H1 (cell line): ENCODE data around the gene HES7. TPM values are rescaled to one million over a fixed set of nuclear protein-coding genes. Genes with fewer than 3 reads are reported as not detected.

ENCODE experiments used
- CEBPB ChIP-seq: IDR thresholded peaks from 2 replicates; pipeline ENCODE4 v1.6.1; 2012; ENCODE audit warnings: low read depth, low read length
- RFX5 ChIP-seq: IDR thresholded peaks from 2 replicates; pipeline ENCODE4 v1.6.1; 2011; ENCODE audit warnings: low read depth, low read length, improper control_type of control experiment, borderline replicate concordance
- YY1 ChIP-seq: IDR thresholded peaks from 2 replicates; pipeline ENCODE4 v1.6.1; 2011; ENCODE audit warnings: low read depth, mild to moderate bottlenecking, low read length
- polyA plus RNA-seq, 7 experiments: library from polyadenylated mRNA; depleted of rRNA in 3 of 7; stranded (reverse) in 5 of 7; unstranded in 2 of 7; fragments of >200 nt in 5 of 7; fragments of 200-250 nt in 2 of 7; gene quantifications; 1 replicate in 5 of 7; 2 replicates in 1 of 7; 4 replicates in 1 of 7; pipeline versions ENCODE4 v1.2.1 to v1.2.3, GENCODE V29; 2011 to 2013; ENCODE audit warnings: missing spikeins in 2 of 7, mixed read lengths in 2 of 7
- total RNA-seq: library from RNA; stranded (reverse); fragmentation: NEBNext Ultra II Directional; extraction: Animal tissue kit (Norgen Biotek cat#: 25700); gene quantifications from 2 replicates; pipeline ENCODE4 v1.2.1, GENCODE V29; 2021
- TF ChIP-seq, protein P1 (sequence below): fragments of 300-600 bp; sonication (generic); IDR thresholded peaks from 2 replicates; pipeline ENCODE4 v1.7.1; 2012; ENCODE audit warnings: low read length, moderate library complexity, mild to moderate bottlenecking, inconsistent platforms; ENCODE audit not compliant: insufficient replicate concordance

The HES7 gene
- total and polyA plus RNA-seq, 2 of the 8 experiments (the other 6 are each of a cell fraction or from before 2014, with no cell fraction given), result 0.20 to 0.32 TPM

DNA sequence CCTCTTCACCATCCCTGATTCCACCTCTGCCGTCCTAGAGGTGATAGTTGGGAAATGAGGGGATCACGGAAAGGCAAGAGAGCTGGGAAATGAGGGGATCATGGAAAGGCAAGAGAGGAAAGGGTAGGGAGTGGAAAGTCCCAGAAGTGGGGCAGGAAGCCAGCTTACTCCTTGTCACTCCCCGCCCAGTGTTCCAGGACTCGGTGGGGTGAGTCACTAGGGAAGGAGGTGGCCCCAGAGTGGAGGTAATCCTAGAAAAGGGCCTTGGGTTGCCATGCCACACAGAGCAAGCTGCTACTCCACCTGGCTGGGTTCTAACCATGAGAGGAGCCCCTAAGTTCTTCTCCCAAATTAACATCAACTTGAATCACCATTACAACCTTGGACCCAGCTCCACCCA is 20.4 kb downstream of the HES7 start (continued):
- TF ChIP-seq, protein P1, sequence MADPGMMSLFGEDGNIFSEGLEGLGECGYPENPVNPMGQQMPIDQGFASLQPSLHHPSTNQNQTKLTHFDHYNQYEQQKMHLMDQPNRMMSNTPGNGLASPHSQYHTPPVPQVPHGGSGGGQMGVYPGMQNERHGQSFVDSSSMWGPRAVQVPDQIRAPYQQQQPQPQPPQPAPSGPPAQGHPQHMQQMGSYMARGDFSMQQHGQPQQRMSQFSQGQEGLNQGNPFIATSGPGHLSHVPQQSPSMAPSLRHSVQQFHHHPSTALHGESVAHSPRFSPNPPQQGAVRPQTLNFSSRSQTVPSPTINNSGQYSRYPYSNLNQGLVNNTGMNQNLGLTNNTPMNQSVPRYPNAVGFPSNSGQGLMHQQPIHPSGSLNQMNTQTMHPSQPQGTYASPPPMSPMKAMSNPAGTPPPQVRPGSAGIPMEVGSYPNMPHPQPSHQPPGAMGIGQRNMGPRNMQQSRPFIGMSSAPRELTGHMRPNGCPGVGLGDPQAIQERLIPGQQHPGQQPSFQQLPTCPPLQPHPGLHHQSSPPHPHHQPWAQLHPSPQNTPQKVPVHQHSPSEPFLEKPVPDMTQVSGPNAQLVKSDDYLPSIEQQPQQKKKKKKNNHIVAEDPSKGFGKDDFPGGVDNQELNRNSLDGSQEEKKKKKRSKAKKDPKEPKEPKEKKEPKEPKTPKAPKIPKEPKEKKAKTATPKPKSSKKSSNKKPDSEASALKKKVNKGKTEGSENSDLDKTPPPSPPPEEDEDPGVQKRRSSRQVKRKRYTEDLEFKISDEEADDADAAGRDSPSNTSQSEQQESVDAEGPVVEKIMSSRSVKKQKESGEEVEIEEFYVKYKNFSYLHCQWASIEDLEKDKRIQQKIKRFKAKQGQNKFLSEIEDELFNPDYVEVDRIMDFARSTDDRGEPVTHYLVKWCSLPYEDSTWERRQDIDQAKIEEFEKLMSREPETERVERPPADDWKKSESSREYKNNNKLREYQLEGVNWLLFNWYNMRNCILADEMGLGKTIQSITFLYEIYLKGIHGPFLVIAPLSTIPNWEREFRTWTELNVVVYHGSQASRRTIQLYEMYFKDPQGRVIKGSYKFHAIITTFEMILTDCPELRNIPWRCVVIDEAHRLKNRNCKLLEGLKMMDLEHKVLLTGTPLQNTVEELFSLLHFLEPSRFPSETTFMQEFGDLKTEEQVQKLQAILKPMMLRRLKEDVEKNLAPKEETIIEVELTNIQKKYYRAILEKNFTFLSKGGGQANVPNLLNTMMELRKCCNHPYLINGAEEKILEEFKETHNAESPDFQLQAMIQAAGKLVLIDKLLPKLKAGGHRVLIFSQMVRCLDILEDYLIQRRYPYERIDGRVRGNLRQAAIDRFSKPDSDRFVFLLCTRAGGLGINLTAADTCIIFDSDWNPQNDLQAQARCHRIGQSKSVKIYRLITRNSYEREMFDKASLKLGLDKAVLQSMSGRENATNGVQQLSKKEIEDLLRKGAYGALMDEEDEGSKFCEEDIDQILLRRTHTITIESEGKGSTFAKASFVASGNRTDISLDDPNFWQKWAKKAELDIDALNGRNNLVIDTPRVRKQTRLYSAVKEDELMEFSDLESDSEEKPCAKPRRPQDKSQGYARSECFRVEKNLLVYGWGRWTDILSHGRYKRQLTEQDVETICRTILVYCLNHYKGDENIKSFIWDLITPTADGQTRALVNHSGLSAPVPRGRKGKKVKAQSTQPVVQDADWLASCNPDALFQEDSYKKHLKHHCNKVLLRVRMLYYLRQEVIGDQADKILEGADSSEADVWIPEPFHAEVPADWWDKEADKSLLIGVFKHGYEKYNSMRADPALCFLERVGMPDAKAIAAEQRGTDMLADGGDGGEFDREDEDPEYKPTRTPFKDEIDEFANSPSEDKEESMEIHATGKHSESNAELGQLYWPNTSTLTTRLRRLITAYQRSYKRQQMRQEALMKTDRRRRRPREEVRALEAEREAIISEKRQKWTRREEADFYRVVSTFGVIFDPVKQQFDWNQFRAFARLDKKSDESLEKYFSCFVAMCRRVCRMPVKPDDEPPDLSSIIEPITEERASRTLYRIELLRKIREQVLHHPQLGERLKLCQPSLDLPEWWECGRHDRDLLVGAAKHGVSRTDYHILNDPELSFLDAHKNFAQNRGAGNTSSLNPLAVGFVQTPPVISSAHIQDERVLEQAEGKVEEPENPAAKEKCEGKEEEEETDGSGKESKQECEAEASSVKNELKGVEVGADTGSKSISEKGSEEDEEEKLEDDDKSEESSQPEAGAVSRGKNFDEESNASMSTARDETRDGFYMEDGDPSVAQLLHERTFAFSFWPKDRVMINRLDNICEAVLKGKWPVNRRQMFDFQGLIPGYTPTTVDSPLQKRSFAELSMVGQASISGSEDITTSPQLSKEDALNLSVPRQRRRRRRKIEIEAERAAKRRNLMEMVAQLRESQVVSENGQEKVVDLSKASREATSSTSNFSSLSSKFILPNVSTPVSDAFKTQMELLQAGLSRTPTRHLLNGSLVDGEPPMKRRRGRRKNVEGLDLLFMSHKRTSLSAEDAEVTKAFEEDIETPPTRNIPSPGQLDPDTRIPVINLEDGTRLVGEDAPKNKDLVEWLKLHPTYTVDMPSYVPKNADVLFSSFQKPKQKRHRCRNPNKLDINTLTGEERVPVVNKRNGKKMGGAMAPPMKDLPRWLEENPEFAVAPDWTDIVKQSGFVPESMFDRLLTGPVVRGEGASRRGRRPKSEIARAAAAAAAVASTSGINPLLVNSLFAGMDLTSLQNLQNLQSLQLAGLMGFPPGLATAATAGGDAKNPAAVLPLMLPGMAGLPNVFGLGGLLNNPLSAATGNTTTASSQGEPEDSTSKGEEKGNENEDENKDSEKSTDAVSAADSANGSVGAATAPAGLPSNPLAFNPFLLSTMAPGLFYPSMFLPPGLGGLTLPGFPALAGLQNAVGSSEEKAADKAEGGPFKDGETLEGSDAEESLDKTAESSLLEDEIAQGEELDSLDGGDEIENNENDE, result no peak
- TF ChIP-seq CEBPB (no peak), RFX5 (no peak), YY1 (no peak)
